HepG2 (cell line): ENCODE measurements around the gene MAPK11. TPM values are rescaled to one million over a fixed set of nuclear protein-coding genes. Genes with fewer than 3 reads are reported as not detected.
A peak's percentile ranks its signal among the peaks of the same experiment; 100 is the strongest.

Source experiments
- CAMTA2 ChIP-seq: sonication (generic); formaldehyde crosslinking; IDR thresholded peaks from 2 replicates; pipeline ENCODE4 v1.4.0; 2020; ENCODE audit warnings: mild to moderate bottlenecking, missing genetic modification reagents, borderline replicate concordance
- HNF4A ChIP-seq: sonication (generic); formaldehyde crosslinking; IDR thresholded peaks from 2 replicates; pipeline ENCODE4 v1.4.0; 2020; ENCODE audit warnings: missing genetic modification reagents
- PHB2 ChIP-seq: fragments of 450-650 bp; IDR thresholded peaks from 2 replicates; pipeline ENCODE4 v1.6.1; 2018; ENCODE audit not compliant: partially characterized antibody
- SATB2 ChIP-seq: sonication (generic); formaldehyde crosslinking; IDR thresholded peaks from 2 replicates; pipeline ENCODE4 v1.5.0; 2020; ENCODE audit warnings: missing genetic modification reagents
- SMYD3 ChIP-seq: sonication (generic); formaldehyde crosslinking; IDR thresholded peaks from 2 replicates; pipeline ENCODE4 v1.8.1; 2023; ENCODE audit warnings: mild to moderate bottlenecking, missing genetic modification reagents
- ZBTB3 ChIP-seq: sonication (generic); formaldehyde crosslinking; IDR thresholded peaks from 2 replicates; pipeline ENCODE4 v1.4.0; 2020; ENCODE audit warnings: low read depth, mild to moderate bottlenecking, moderate library complexity, missing genetic modification reagents, borderline replicate concordance
- ZMYM4 ChIP-seq: sonication (generic); formaldehyde crosslinking; IDR thresholded peaks from 2 replicates; pipeline ENCODE4 v1.8.1; 2023; ENCODE audit warnings: mild to moderate bottlenecking, missing genetic modification reagents
- ZNF17 ChIP-seq: sonication (generic); formaldehyde crosslinking; IDR thresholded peaks from 2 replicates; pipeline ENCODE4 v1.5.0; 2020; ENCODE audit warnings: mild to moderate bottlenecking, missing genetic modification reagents
- ZNF207 ChIP-seq: fragments of 450-650 bp; IDR thresholded peaks from 2 replicates; pipeline ENCODE4 v1.6.1; 2016; ENCODE audit warnings: antibody characterized with exemption, borderline replicate concordance
- ZNF317 ChIP-seq: sonication (generic); formaldehyde crosslinking; IDR thresholded peaks from 2 replicates; pipeline ENCODE4 v1.5.0; 2020; ENCODE audit warnings: mild to moderate bottlenecking, missing genetic modification reagents
- ZNF350 ChIP-seq: sonication (generic); formaldehyde crosslinking; IDR thresholded peaks from 2 replicates; pipeline ENCODE4 v1.4.0; 2020; ENCODE audit warnings: mild to moderate bottlenecking, low read depth, missing genetic modification reagents, borderline replicate concordance
- ZNF556 ChIP-seq: sonication (generic); formaldehyde crosslinking; IDR thresholded peaks from 2 replicates; pipeline ENCODE4 v1.4.0; 2020; ENCODE audit warnings: mild to moderate bottlenecking, missing genetic modification reagents, borderline replicate concordance
- ZNF563 ChIP-seq: sonication (generic); formaldehyde crosslinking; IDR thresholded peaks from 2 replicates; pipeline ENCODE4 v1.8.0; 2022; ENCODE audit warnings: mild to moderate bottlenecking, moderate library complexity, missing genetic modification reagents
- ZNF614 ChIP-seq: IDR thresholded peaks from 2 replicates; pipeline ENCODE4 v1.6.1; 2018; ENCODE audit warnings: missing biosample characterization, missing genetic modification reagents, inconsistent platforms, borderline replicate concordance
- ZNF703 ChIP-seq: sonication (generic); formaldehyde crosslinking; IDR thresholded peaks from 2 replicates; pipeline ENCODE4 v1.5.1; 2020; ENCODE audit warnings: missing genetic modification reagents, mild to moderate bottlenecking, moderate library complexity, borderline replicate concordance
- ZSCAN29 ChIP-seq: sonication (generic); formaldehyde crosslinking; conservative IDR thresholded peaks from 2 replicates; pipeline ENCODE4 v1.4.0; 2020; ENCODE audit warnings: mild to moderate bottlenecking, missing genetic modification reagents
- polyA plus RNA-seq, 8 experiments: library from polyadenylated mRNA; depleted of rRNA in 3 of 8; stranded (reverse) in 7 of 8; unstranded in 1 of 8; fragments of >200 nt; fragmentation: Illumina TruSeq in 4 of 8; extraction: Trizol in 4 of 8; gene quantifications; 2 replicates each; pipeline versions ENCODE4 v1.2.1 to v1.2.3, GENCODE V29; 2011 to 2016; ENCODE audit warnings: low read depth in 4 of 8, missing spikeins in 1 of 8, mixed read lengths in 1 of 8; ENCODE audit not compliant: insufficient read depth in 1 of 8
- total RNA-seq, 5 experiments: library from RNA; depleted of rRNA; stranded (reverse); fragments of >200 nt; fragmentation: Illumina TruSeq; extraction: Trizol; gene quantifications; 2 replicates each; pipeline ENCODE4 v1.2.3, GENCODE V29; 2016; ENCODE audit warnings: low read depth in 1 of 5
- TF ChIP-seq, protein P1 (sequence below): sonication (generic); formaldehyde crosslinking; IDR thresholded peaks from 2 replicates; pipeline ENCODE4 v1.5.0; 2020; ENCODE audit warnings: mild to moderate bottlenecking, missing genetic modification reagents, borderline replicate concordance
- TF ChIP-seq, protein P2 (sequence below): IDR thresholded peaks from 2 replicates; pipeline ENCODE4 v1.6.1; 2016; ENCODE audit warnings: mild to moderate bottlenecking
- TF ChIP-seq, protein P3 (sequence below): sonication (generic); formaldehyde crosslinking; IDR thresholded peaks from 2 replicates; pipeline ENCODE4 v1.5.0; 2020; ENCODE audit warnings: missing genetic modification reagents
- TF ChIP-seq, protein P4 (sequence below): IDR thresholded peaks from 2 replicates; pipeline ENCODE4 v1.6.1; 2016; ENCODE audit warnings: mild to moderate bottlenecking, missing biosample characterization, missing genetic modification reagents
- TF ChIP-seq, protein P5 (sequence below): sonication (generic); formaldehyde crosslinking; IDR thresholded peaks from 2 replicates; pipeline ENCODE4 v1.9.0; 2021; ENCODE audit warnings: missing genetic modification reagents, borderline replicate concordance

The MAPK11 gene
- total and polyA plus RNA-seq, 2 of the 13 experiments (the other 11 are each of a cell fraction or from before 2014, with no cell fraction given): 0.15 to 0.17 TPM

DNA sequence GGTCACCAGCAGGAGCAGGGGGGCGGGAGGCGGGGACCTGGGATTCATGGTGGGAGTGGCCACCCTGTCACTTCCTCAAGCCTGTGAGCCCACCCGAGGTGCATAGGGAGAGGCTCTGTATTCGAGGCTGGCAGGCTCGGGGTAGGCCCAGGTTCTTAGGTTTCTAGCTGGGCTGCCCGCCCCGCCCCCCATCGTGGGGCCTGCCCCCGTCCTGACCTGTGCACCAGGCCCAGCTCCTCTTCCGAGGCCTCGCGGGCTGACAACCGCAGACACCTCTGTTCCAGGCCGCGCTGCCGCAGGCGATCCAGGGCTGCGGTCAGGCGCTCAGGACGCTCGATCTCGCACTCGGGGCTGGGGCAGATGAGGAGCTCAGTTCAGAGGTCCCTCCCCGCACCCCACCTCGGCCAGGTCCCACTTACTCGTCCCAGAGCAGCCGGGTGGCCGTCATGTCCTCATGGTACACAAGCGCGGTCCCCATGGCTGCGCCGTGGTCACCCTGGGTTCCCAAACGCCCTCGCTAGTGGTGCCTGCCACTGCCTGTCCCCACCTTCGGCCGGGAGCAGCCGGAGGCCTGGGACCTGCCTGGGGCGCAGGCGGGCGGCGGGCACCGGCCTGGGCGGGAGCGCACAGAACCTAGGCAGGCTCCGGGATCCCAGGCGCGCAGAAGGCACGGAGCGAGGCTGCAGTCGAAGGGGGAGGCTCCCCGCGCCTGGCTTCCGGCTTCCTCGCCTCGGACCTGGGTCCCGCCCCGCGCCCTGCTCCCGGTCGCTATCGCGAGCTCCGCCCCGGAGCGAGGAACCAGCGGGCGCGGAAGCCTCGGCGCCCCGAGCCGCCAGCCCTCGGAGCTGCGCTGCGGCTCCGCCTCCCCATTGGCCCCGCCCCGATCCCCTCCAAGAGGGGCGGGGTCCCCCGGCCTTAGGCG lies 19.4 kb downstream of the MAPK11 start, which contains the start of gene HDAC10 (continued):
- TF ChIP-seq, protein P1, sequence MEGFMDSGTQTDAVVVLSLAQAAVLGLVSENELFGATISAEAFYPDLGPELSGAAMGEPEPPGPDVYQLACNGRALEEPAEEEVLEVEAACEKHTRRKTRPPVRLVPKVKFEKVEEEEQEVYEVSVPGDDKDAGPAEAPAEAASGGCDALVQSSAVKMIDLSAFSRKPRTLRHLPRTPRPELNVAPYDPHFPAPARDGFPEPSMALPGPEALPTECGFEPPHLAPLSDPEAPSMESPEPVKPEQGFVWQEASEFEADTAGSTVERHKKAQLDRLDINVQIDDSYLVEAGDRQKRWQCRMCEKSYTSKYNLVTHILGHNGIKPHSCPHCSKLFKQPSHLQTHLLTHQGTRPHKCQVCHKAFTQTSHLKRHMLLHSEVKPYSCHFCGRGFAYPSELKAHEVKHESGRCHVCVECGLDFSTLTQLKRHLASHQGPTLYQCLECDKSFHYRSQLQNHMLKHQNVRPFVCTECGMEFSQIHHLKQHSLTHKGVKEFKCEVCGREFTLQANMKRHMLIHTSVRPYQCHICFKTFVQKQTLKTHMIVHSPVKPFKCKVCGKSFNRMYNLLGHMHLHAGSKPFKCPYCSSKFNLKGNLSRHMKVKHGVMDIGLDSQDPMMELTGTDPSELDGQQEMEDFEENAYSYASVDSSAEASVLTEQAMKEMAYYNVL (CRISPR knock-in tag): no peak
- TF ChIP-seq ZNF17 (CRISPR knock-in tag) (no peak), ZSCAN29 (CRISPR knock-in tag) (no peak), SMYD3 (0 out of 2 replicates have a peak, but pooled peaks have one; percentile 49), CAMTA2 (CRISPR knock-in tag) (no peak), ZNF563 (CRISPR knock-in tag) (peak; percentile 70; the same call in 1 of the 2 replicates), ZNF614 (CRISPR knock-in tag) (no peak), HNF4A (no peak), ZBTB3 (CRISPR knock-in tag) (0 out of 2 replicates have a peak, but pooled peaks have one; percentile 33), ZMYM4 (CRISPR knock-in tag) (0 out of 2 replicates have a peak, but pooled peaks have one; percentile 42), ZNF207 (no peak), ZNF350 (CRISPR knock-in tag) (no peak; the same call in 1 of the 2 replicates), ZNF317 (CRISPR knock-in tag) (0 out of 2 replicates have a peak, but pooled peaks have one; percentile 19), ZNF703 (peak; percentile 9; the same call in 1 of the 2 replicates), SATB2 (CRISPR knock-in tag) (no peak), PHB2 (no peak), ZNF556 (peak; percentile 63; the same call in 1 of the 2 replicates)
- TF ChIP-seq, protein P2, sequence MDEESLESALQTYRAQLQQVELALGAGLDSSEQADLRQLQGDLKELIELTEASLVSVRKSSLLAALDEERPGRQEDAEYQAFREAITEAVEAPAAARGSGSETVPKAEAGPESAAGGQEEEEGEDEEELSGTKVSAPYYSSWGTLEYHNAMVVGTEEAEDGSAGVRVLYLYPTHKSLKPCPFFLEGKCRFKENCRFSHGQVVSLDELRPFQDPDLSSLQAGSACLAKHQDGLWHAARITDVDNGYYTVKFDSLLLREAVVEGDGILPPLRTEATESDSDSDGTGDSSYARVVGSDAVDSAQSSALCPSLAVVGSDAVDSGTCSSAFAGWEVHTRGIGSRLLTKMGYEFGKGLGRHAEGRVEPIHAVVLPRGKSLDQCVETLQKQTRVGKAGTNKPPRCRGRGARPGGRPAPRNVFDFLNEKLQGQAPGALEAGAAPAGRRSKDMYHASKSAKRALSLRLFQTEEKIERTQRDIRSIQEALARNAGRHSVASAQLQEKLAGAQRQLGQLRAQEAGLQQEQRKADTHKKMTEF (CRISPR knock-in tag): no peak
- TF ChIP-seq, protein P3, sequence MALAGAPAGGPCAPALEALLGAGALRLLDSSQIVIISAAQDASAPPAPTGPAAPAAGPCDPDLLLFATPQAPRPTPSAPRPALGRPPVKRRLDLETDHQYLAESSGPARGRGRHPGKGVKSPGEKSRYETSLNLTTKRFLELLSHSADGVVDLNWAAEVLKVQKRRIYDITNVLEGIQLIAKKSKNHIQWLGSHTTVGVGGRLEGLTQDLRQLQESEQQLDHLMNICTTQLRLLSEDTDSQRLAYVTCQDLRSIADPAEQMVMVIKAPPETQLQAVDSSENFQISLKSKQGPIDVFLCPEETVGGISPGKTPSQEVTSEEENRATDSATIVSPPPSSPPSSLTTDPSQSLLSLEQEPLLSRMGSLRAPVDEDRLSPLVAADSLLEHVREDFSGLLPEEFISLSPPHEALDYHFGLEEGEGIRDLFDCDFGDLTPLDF (CRISPR knock-in tag): no peak
- TF ChIP-seq, protein P4, sequence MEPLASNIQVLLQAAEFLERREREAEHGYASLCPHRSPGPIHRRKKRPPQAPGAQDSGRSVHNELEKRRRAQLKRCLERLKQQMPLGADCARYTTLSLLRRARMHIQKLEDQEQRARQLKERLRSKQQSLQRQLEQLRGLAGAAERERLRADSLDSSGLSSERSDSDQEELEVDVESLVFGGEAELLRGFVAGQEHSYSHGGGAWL: no peak; the same call in 1 of the 2 replicates
- TF ChIP-seq, protein P5, sequence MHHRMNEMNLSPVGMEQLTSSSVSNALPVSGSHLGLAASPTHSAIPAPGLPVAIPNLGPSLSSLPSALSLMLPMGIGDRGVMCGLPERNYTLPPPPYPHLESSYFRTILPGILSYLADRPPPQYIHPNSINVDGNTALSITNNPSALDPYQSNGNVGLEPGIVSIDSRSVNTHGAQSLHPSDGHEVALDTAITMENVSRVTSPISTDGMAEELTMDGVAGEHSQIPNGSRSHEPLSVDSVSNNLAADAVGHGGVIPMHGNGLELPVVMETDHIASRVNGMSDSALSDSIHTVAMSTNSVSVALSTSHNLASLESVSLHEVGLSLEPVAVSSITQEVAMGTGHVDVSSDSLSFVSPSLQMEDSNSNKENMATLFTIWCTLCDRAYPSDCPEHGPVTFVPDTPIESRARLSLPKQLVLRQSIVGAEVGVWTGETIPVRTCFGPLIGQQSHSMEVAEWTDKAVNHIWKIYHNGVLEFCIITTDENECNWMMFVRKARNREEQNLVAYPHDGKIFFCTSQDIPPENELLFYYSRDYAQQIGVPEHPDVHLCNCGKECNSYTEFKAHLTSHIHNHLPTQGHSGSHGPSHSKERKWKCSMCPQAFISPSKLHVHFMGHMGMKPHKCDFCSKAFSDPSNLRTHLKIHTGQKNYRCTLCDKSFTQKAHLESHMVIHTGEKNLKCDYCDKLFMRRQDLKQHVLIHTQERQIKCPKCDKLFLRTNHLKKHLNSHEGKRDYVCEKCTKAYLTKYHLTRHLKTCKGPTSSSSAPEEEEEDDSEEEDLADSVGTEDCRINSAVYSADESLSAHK (CRISPR knock-in tag): no peak
